Esophagus muscularis mucosa (tissue), 4 donors: ENCODE data around the gene TRAF3. TPM values are rescaled to one million over a fixed set of nuclear protein-coding genes. Genes with fewer than 3 reads are reported as not detected.

Experiments used
- DNase-seq: peaks from one replicate; pipeline ENCODE4 v3.0.0-alpha.2; 2017; ENCODE audit errors: extremely low spot score
- H3K27ac ChIP-seq, 4 donors: fragments of 200-600 bp; sonication (generic); replicated peaks in 1 of 4; 1 replicate in 3 of 4; 2 replicates in 1 of 4; pipeline ENCODE4 v1.5.1; 2016 to 2019; ENCODE audit warnings: mild to moderate bottlenecking in 1 of 4
- H3K27me3 ChIP-seq, 4 donors: fragments of 200-600 bp; sonication (generic); one replicate each; pipeline versions ENCODE4 v1.5.1 to v1.6.0; 2016 to 2019
- H3K36me3 ChIP-seq, 4 donors: fragments of 200-600 bp; sonication (generic); one replicate each; pipeline ENCODE4 v1.5.1; 2016 to 2019
- H3K4me1 ChIP-seq, 4 donors: fragments of 200-600 bp; sonication (generic); one replicate each; pipeline ENCODE4 v1.5.1; 2016 to 2019
- H3K4me3 ChIP-seq, 4 donors: fragments of 200-600 bp; sonication (generic); 1 replicate in 2 of 4; 2 replicates in 2 of 4; pipeline ENCODE4 v1.5.1; 2016 to 2019; ENCODE audit warnings: mild to moderate bottlenecking in 4 of 4, moderate library complexity in 1 of 4
- H3K9me3 ChIP-seq, 4 donors: fragments of 200-600 bp; sonication (generic); 1 replicate in 3 of 4; 2 replicates in 1 of 4; pipeline ENCODE4 v1.5.1; 2016 to 2019
- EP300 ChIP-seq: sonication (generic); formaldehyde crosslinking; IDR thresholded peaks from one replicate; pipeline ENCODE4 v1.6.1; 2017; ENCODE audit warnings: antibody characterized with exemption
- POLR2A ChIP-seq: fragments of 450-650 bp; IDR thresholded peaks from one replicate; pipeline ENCODE4 v1.6.1; 2017; ENCODE audit warnings: antibody characterized with exemption, moderate library complexity, mild to moderate bottlenecking, low read depth
- POLR2AphosphoS5 ChIP-seq, 2 donors: sonication (generic); formaldehyde crosslinking; IDR thresholded peaks; one replicate each; pipeline ENCODE4 v1.6.1; 2017; ENCODE audit warnings: antibody characterized with exemption in 2 of 2
- WGBS: methylation state at CpG from one replicate; pipeline ENCODE4 v1.1.5; 2018; 5-methylcytosine and 5-hydroxymethylcytosine counted together
- intact Hi-C: fragments of 100-400 bp; cut with DNase I; formaldehyde crosslinking; loops from one replicate; pipeline ENCODE4 v1.15.1; 2023
- total RNA-seq, 4 donors: library from RNA; depleted of rRNA; stranded (reverse); fragments of >200 nt; gene quantifications; one replicate each; pipeline versions ENCODE4 v1.1.0 to v1.2.1, GENCODE V29; 2016
- TF ChIP-seq, protein P1 (sequence below), 3 experiments: fragments of 200-600 bp in 2 of 3; fragments of 450-650 bp in 1 of 3; sonication (generic) in 2 of 3; IDR thresholded peaks; one replicate each; pipeline ENCODE4 v1.5.1; 2017 to 2019; ENCODE audit warnings: antibody characterized with exemption in 3 of 3, mild to moderate bottlenecking in 2 of 3, moderate library complexity in 1 of 3

Gene TRAF3
- total RNA-seq, 4 donors from 2014 or later: 9.6 to 19.1 (median 17.5) TPM

- intact Hi-C loops: no loop called here
- Histone ChIP-seq H3K36me3 (no peaks in the 10 kb centered on the region), H3K27me3 (no peaks in the 10 kb centered on the region), H3K9me3 (no peaks in the 10 kb centered on the region), H3K4me3 (no peak overlapping the region), H3K27ac (peak overlapping the region; percentile 52 to 67 (median 60)), H3K4me1 (peaks cover 0 to 23% (median 20%) of the 10 kb centered on the region in 4 donors)
- no peak for DNase-seq
- WGBS: 64% methylated on average over 11 of the region's 12 CpGs
- TF ChIP-seq, protein P1, sequence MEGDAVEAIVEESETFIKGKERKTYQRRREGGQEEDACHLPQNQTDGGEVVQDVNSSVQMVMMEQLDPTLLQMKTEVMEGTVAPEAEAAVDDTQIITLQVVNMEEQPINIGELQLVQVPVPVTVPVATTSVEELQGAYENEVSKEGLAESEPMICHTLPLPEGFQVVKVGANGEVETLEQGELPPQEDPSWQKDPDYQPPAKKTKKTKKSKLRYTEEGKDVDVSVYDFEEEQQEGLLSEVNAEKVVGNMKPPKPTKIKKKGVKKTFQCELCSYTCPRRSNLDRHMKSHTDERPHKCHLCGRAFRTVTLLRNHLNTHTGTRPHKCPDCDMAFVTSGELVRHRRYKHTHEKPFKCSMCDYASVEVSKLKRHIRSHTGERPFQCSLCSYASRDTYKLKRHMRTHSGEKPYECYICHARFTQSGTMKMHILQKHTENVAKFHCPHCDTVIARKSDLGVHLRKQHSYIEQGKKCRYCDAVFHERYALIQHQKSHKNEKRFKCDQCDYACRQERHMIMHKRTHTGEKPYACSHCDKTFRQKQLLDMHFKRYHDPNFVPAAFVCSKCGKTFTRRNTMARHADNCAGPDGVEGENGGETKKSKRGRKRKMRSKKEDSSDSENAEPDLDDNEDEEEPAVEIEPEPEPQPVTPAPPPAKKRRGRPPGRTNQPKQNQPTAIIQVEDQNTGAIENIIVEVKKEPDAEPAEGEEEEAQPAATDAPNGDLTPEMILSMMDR (IDR thresholded peaks at IDR 0.05): no peak
- TF ChIP-seq POLR2AphosphoS5 (IDR thresholded peaks at IDR 0.05) (no peak), POLR2A (no peak), EP300 (no peak)
Measured at GRCh38 chr14:102848830-102849525, 71.7 kb downstream of the TRAF3 start.

DNA sequence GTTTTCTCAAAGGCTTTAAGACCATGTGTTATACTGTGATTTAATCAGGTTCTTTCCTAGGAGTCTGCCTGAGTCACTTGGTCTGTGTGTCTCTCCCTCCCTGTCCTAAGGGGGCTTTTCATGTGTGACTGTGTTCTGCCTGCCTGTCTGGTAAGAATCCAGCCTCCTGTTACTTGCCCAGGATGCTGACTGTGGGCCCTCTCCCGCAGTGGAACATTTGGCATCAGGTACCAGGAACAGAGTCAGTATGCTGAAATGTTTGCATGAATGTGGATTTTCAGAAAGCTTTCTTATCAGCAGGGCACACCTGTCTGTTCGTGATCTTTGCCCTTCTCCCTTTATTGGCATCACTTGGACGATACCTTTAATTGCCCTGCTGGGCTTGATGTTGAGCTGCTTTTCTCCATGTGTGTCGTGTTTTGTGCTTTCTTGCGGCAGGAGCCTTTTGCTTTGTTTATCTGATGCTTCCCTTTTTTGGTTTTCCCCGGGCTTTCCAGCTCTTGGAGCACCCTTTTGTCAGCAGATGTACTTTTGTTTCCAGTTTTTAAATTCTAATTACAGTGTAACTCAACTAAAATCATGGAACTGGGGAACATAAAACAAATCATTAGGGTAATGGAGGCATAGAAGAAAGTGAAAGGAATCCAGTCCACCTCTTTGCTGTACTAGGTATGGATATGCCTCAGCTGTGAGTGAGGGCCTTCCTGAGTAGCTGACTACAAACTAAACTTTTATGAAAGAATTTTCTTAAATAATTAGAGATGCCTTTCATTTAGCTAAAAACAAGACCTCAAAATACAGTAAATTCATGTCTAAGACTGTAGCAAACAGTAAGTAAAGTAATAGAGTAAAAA, 72.5 kb downstream of the TRAF3 start:
- TF ChIP-seq POLR2A: no peak
- TF ChIP-seq, protein P1 (IDR thresholded peaks at IDR 0.05): no peak
- TF ChIP-seq EP300: no peak
- TF ChIP-seq POLR2AphosphoS5 (IDR thresholded peaks at IDR 0.05): no peak
- Histone ChIP-seq H3K36me3 (no peaks in the 10 kb centered on the region), H3K4me1 (peaks cover 0 to 23% (median 20%) of the 10 kb centered on the region in 4 donors), H3K27ac (peak overlapping the region; percentile 52 to 67 (median 60)), H3K4me3 (peak overlapping the region in 3 of 4 donors; percentile 11 to 36 (median 27)), H3K27me3 (no peaks in the 10 kb centered on the region), H3K9me3 (no peaks in the 10 kb centered on the region)
- no peak for DNase-seq
- intact Hi-C loops: no loop called here
- WGBS: 8% methylated on average over 6 of the region's 6 CpGs

GRCh38 chr14:102853648-102854047, 76.4 kb downstream of the TRAF3 start:
- no peak overlapping the region for H3K4me3 ChIP-seq
- H3K4me1 ChIP-seq: peaks cover 0 to 20% (median 18%) of the 10 kb centered on the region in 4 donors
- WGBS: 87% methylated on average over 7 of the region's 7 CpGs
- DNase-seq: no peak
- H3K27me3 ChIP-seq: no peaks in the 10 kb centered on the region
- intact Hi-C loops: no loop called here
- TF ChIP-seq POLR2AphosphoS5 (IDR thresholded peaks at IDR 0.05) (no peak), EP300 (no peak), POLR2A (no peak)
- TF ChIP-seq, protein P1 (IDR thresholded peaks at IDR 0.05): no peak
- no peak overlapping the region for H3K27ac ChIP-seq
- no peaks in the 10 kb centered on the region for H3K9me3 ChIP-seq
- H3K36me3 ChIP-seq: no peaks in the 10 kb centered on the region

DNA sequence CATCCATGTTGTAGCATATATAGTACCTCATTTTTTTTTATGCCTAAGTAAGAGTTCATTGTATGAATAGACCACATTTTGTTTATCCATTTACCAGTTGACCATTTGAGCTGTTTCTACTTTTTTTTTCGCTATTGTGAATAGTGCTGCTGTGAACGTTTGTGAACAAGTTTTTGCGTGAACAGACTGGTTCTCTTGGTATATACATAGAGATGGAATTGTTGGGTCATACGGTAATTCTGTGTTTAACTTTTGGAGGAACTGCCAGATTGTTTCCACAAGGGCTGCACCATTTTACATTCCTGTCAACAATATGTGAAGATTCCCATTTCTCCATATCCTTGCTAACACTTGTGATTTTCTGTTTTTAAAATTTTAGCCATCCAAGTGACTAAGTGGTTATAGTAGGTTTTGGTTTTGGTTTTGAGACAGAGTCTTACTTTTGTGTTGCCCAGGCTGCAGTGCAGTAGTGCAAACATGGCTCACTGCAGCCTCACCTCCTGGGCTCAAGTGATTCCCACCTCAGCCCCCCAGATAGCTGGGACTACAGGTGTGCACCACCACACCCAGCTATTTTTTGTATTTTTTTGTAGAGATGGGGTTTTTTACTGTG, 76.9 kb downstream of the TRAF3 start:
- no peak overlapping the region for H3K4me3 ChIP-seq
- H3K36me3 ChIP-seq: no peaks in the 10 kb centered on the region

More for the DNA sequence above, 76.9 kb downstream of the TRAF3 start:
- Histone ChIP-seq H3K27ac (no peak overlapping the region), H3K27me3 (no peaks in the 10 kb centered on the region), H3K4me1 (peaks cover 0 to 15% (median 13%) of the 10 kb centered on the region in 4 donors), H3K9me3 (no peaks in the 10 kb centered on the region)
- TF ChIP-seq, protein P1 (IDR thresholded peaks at IDR 0.05): no peak
- TF ChIP-seq POLR2A: no peak
- no peak for TF ChIP-seq POLR2AphosphoS5 (IDR thresholded peaks at IDR 0.05)
- no peak for TF ChIP-seq EP300
- intact Hi-C loops: no loop called here
- no peak for DNase-seq
- 95% methylated on average over 4 of the region's 4 CpGs for WGBS
